Right atrium auricular region (tissue), 2 donors: ENCODE data around the gene MCM10. TPM values are rescaled to one million over a fixed set of nuclear protein-coding genes. Genes with fewer than 3 reads are reported as not detected.
"Not testable (repeated sequence)": the region's sequence is repeated elsewhere in the genome, so short reads cannot be mapped to it uniquely, and the experiment has no call there.

Experiments used
- DNase-seq: peaks from one replicate; pipeline ENCODE4 v3.0.0-alpha.2; 2019; ENCODE audit warnings: low spot score
- H3K27ac ChIP-seq, 2 donors: fragments of 200-600 bp; sonication (generic); 1 replicate in 1 of 2; 2 replicates in 1 of 2; pipeline ENCODE4 v1.5.1; 2016 to 2019
- H3K27me3 ChIP-seq, 2 donors: fragments of 200-600 bp; sonication (generic); one replicate each; pipeline versions ENCODE4 v1.5.1 to v1.6.0; 2017 to 2019
- H3K36me3 ChIP-seq: fragments of 200-600 bp; sonication (generic); one replicate; pipeline ENCODE4 v1.5.1; 2016
- H3K4me1 ChIP-seq, 2 donors: fragments of 200-600 bp; sonication (generic); one replicate each; pipeline versions ENCODE4 v1.5.1 to v1.6.0; 2017 to 2019
- H3K4me3 ChIP-seq, 2 donors: fragments of 200-600 bp; sonication (generic); 1 replicate in 1 of 2; 2 replicates in 1 of 2; pipeline ENCODE4 v1.5.1; 2017 to 2019; ENCODE audit warnings: mild to moderate bottlenecking in 1 of 2, moderate library complexity in 1 of 2
- H3K9me3 ChIP-seq, 2 donors: fragments of 200-600 bp; sonication (generic); one replicate each; pipeline ENCODE4 v1.5.1; 2019
- CTCF ChIP-seq, 2 donors: fragments of 200-600 bp; sonication (generic); IDR thresholded peaks; one replicate each; pipeline ENCODE4 v1.5.1; 2019; ENCODE audit warnings: antibody characterized with exemption in 2 of 2
- total RNA-seq, 2 donors: library from RNA; depleted of rRNA; stranded (reverse); fragments of >200 nt; gene quantifications; one replicate each; pipeline ENCODE4 v1.1.0, GENCODE V29; 2016

MCM10 gene
- total RNA-seq, 2 donors from 2014 or later, result 0.15 TPM; not detected in 1

GRCh38 chr10:13238271-13239077 lies 77.1 kb downstream of the MCM10 start:
- Histone ChIP-seq H3K4me3 (no peak overlapping the region), H3K4me1 (no peaks in the 10 kb centered on the region), H3K9me3 (no peaks in the 10 kb centered on the region), H3K36me3 (no peaks in the 10 kb centered on the region), H3K27me3 (no peaks in the 10 kb centered on the region), H3K27ac (no peak overlapping the region)
- TF ChIP-seq CTCF (IDR thresholded peaks at IDR 0.05), result no peak
- DNase-seq, result no peak

GRCh38 chr10:13239923-13240322 lies 78.6 kb downstream of the MCM10 start:
- no peak for TF ChIP-seq CTCF (IDR thresholded peaks at IDR 0.05)
- Histone ChIP-seq H3K27me3 (no peaks in the 10 kb centered on the region), H3K36me3 (no peaks in the 10 kb centered on the region), H3K4me1 (no peaks in the 10 kb centered on the region), H3K4me3 (no peak overlapping the region), H3K27ac (no peak overlapping the region), H3K9me3 (no peaks in the 10 kb centered on the region)
- no peak for DNase-seq

GRCh38 chr10:13241613-13242012 lies 80.3 kb downstream of the MCM10 start:
- no peaks in the 10 kb centered on the region for H3K36me3 ChIP-seq
- DNase-seq, result no peak

GRCh38 chr10:13242260-13242659 lies 80.9 kb downstream of the MCM10 start:
- not testable (repeated sequence) for H3K27me3 ChIP-seq, H3K27ac ChIP-seq, H3K36me3 ChIP-seq, H3K4me3 ChIP-seq, DNase-seq, H3K4me1 ChIP-seq, H3K9me3 ChIP-seq

More at GRCh38 chr10:13241613-13242012, 80.3 kb downstream of the MCM10 start:
- TF ChIP-seq CTCF (IDR thresholded peaks at IDR 0.05), result no peak
- H3K4me3 ChIP-seq, result no peak overlapping the region
- H3K4me1 ChIP-seq, result no peaks in the 10 kb centered on the region
- no peaks in the 10 kb centered on the region for H3K9me3 ChIP-seq
- H3K27ac ChIP-seq, result no peak overlapping the region
- H3K27me3 ChIP-seq, result no peaks in the 10 kb centered on the region

- TF ChIP-seq CTCF (IDR thresholded peaks at IDR 0.05), result no peak
Observed at GRCh38 chr10:13247246-13247645, 85.9 kb downstream of the MCM10 start.

GRCh38 chr10:13247784-13248183 lies 86.4 kb downstream of the MCM10 start:
- Histone ChIP-seq H3K4me1 (no peaks in the 10 kb centered on the region), H3K9me3 (no peaks in the 10 kb centered on the region), H3K4me3 (no peak overlapping the region), H3K27ac (no peak overlapping the region), H3K27me3 (no peaks in the 10 kb centered on the region), H3K36me3 (no peaks in the 10 kb centered on the region)
- no peak for TF ChIP-seq CTCF (IDR thresholded peaks at IDR 0.05)
- DNase-seq, result no peak

More at GRCh38 chr10:13247246-13247645, 85.9 kb downstream of the MCM10 start:
- Histone ChIP-seq H3K9me3 (no peaks in the 10 kb centered on the region), H3K36me3 (no peaks in the 10 kb centered on the region), H3K4me1 (no peaks in the 10 kb centered on the region), H3K27me3 (no peaks in the 10 kb centered on the region), H3K27ac (no peak overlapping the region), H3K4me3 (no peak overlapping the region)
- DNase-seq, result no peak
